Measurements from ENCODE around the gene TMEM218.
"Not testable (repeated sequence)": the region's sequence is repeated elsewhere in the genome, so short reads cannot be mapped to it uniquely, and the experiment has no call there.

TMEM218 gene

GRCh38 chr11:125090151-125090550 lies 21.3 kb downstream of the TMEM218 start:
- DNase-seq (ENCODE audit: low read depth) = not testable (repeated sequence)

DNA sequence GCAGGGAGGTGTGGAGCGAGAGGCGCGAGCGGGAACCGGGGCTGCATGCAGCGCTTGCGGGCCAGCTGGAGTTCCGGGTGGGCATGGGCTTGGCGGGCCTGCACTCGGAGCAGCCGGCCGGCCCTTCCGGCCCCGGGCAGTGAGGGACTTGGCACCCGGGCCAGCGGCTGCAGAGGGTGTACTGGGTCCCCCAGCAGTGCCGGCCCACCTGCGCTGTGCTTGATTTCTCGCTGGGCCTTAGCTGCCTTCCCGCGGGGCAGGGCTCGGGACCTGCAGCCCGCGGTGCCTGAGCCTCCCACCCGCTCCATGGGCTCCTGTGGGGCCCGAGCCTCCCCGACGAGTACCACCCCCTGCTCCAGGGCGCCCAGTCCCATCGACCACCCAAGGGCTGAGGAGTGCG lies 21.9 kb downstream of the TMEM218 start:
- DNase-seq (ENCODE audit: low read depth) = not testable (repeated sequence)

GRCh38 chr11:125088576-125089455 lies 22.6 kb downstream of the TMEM218 start:
- no peak for DNase-seq (ENCODE audit: low read depth)

DNA sequence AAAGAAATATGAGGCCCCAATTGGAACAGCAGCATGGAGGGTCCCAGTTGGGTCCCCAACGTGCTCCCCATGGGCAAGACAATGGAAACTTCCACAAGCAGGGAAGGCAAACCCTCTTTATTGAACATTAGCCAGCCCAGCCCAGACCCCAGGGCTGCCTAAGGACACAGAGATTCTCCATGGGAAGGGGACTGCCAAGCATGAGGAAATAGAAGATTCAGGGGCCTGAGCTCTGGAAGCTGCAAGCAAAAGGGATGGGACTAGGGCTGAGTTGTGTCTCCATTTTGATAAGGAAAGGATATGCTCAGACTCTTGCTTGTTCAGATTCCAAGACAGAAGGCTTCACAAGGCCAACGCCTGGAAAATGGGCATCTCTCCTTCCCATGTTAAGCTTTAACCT lies 23.3 kb downstream of the TMEM218 start:
- DNase-seq (ENCODE audit: low read depth) = no peak

- DNase-seq (ENCODE audit: low read depth) = no peak
These were observed 24.7 kb downstream of the TMEM218 start for GRCh38 chr11:125086633-125087296.

DNA sequence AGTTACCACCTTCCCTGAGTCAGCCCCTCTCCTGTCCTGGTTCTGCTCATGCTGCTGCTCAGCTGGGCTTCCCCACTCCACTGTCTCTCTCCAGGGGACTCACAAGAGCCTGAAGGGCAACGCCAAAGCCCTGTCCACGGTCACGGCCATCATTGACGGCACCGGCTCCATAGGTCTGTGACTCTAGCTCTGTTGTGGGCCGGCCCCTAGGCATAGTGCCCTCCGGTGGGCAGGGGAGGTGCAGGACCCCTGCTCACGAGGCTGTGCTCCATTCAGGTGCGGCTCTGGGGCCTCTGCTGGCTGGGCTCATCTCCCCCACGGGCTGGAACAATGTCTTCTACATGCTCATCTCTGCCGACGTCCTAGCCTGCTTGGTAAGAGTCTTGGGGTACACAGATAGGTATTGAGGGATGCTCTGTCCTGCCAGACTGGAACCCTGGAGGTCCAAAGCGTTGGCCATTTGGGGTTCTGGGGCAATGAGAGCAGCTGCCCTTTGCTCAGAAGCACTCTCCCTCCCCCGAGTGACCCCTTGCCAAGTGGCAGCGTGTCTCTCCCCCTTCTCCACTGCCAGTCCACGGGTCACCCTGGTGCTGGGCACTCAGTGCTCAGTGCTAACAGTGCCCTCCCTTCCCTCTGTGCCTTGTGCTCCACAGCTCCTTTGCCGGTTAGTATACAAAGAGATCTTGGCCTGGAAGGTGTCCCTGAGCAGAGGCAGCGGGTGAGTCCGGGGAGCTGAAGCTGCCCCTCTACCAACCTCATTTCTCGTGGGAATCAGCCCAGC lies 25.9 kb downstream of the TMEM218 start:
- DNase-seq (ENCODE audit: low read depth) = no peak

DNA sequence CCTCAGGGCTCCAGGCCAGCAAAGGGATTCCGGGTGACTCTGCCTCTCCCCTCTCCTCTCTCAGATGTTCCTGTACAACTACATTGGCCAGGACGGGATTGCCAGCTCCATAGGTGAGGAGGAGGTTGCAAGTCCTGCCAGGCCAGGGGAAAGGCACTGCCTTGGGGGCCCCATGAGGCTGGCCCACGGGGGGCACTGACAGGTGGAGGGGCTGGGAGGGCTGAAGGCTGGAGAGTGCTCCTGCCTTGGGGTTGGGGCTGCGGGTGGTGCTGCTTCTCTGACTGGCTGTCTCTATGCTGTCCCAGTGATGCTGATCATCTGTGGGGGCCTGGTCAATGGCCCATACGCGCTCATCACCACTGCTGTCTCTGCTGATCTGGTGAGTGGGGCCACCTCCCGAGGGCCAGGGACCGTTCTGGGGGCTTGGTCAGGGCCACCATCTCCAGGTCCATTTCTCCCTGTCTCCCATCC lies 26.6 kb downstream of the TMEM218 start:
- no peak for DNase-seq (ENCODE audit: low read depth)

DNA sequence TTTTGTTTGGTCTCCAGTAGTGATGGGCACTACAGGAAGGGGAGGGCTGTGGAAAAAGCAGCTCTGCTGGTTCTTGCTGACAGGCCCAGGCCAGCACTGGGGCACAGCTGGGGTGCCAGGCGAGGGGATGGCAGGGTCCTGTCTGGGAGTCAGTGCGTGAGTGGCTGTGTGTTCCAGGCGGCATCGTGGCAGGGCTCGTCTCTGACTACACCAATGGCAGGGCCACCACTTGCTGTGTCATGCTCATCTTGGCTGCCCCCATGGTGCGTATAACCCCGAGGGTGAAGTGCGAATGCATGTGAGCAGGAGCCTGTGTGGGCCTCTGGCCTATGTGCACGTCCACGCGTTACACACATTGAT lies 27.4 kb downstream of the TMEM218 start:
- no peak for DNase-seq (ENCODE audit: low read depth)

GRCh38 chr11:125083312-125084056 lies 27.9 kb downstream of the TMEM218 start:
- DNase-seq (ENCODE audit: low read depth) = no peak

- DNase-seq (ENCODE audit: low read depth) = peak; percentile 44
These were observed 28.7 kb downstream of the TMEM218 start for GRCh38 chr11:125082611-125083311.

DNA sequence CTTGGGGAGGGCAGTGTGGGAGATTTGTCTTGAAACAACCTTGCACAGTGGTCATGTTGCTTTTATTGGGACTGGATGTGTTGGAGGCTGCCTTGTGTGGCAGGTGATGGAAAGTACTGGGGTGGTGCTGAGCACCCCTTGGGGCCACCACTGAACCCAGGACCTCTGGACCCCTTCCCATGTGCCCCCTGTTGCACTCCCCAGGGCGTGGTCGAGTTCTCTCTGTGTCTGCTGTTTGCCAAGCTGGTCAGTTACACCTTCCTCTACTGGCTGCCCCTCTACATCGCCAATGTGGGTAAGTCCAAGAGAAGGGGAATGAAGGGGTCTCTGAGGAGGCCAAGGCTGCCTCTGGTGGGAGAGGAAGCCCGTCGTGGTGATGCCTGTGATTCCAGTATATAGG lies 29.4 kb downstream of the TMEM218 start:
- no peak for DNase-seq (ENCODE audit: low read depth)

DNA sequence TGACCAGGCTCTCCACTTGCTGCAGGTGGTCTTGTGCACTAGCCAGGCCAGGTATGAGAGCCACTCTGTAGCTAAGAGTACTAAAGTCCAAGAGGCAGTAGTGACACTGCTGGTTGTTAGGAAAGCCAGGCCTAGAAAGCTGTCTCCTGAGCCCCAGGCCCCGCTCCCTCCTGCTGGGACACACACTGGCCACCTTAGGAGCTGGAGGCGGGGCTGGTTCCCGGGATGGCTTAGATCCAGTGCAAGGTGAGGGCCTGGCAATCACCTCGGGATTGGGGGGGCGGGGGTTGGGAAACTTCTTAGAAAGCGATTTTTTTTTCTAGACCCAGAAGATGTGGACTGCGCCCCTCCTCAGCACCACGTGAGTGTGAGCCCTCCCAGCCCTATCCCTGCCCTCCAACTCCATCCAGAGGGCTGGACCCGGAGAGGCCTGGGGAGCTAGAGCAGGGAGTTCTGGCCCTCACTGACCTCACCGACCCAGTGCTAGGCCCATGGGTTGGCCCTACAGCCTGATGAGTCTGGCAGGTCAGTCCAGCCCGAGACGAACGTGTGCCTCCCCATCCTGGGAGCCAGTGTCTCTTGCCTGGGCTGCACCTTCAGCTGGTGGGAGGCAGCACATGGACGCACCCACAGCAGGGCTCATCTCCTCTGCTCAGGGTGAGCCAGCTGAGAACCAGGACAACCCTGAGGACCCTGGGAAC lies 30.2 kb downstream of the TMEM218 start:
- DNase-seq (ENCODE audit: low read depth) = no peak

- DNase-seq (ENCODE audit: low read depth) = no peak
These were observed 30.9 kb downstream of the TMEM218 start for GRCh38 chr11:125080531-125080911.

GRCh38 chr11:125079878-125080530 lies 31.4 kb downstream of the TMEM218 start:
- DNase-seq (ENCODE audit: low read depth) = no peak

- DNase-seq (ENCODE audit: low read depth) = no peak
These were observed 32.1 kb downstream of the TMEM218 start for GRCh38 chr11:125079151-125079877.

- no peak for DNase-seq (ENCODE audit: low read depth)
These were observed 32.8 kb downstream of the TMEM218 start for GRCh38 chr11:125078516-125079140.

DNA sequence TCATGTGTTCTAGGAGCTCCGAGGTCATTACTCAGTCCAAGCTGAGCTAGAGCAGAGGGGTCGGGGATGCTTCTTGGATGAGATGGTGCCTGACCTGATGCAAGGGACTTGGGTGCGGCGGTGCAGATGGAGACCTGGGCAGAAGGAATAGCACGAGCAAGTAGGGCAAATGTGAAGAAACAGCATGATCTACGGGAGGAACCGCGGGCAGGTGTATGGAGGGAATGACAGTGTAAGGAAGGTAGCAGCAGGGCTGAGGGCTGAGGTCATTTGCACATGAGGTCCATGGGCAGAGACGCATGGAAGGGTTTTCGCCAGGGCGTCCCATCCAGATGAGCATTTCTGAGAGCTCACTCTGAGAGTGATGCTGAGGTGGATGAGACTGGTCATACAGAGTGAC lies 33.4 kb downstream of the TMEM218 start:
- no peak for DNase-seq (ENCODE audit: low read depth)

DNA sequence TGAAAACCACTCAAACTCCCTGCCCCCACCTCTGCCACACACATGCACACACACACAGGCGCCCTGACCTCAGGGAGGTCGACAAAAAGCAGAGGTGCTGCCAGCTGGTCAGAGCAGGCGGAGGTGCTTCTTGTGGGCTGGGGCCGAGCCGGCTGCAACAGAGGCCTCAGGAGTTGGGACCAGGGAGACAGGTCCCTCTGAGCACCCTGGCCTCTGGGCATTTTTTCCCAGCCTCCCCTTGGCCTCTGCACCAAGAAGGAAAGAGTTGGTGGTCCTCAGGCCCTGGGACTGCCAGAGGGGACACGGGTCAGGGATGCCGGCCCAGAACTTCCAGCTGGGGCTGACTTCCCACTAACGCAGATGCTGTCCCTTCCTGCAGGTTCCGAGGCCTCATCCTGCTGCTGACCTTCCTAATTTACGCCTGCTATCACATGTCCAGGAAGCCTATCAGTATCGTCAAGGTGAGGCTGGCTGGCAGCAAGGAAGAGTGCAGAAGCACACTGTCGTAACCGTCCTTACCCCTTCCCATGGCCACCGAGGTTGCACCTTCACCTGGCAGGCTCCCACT lies 35.0 kb downstream of the TMEM218 start:
- DNase-seq (ENCODE audit: low read depth) = no peak

DNA sequence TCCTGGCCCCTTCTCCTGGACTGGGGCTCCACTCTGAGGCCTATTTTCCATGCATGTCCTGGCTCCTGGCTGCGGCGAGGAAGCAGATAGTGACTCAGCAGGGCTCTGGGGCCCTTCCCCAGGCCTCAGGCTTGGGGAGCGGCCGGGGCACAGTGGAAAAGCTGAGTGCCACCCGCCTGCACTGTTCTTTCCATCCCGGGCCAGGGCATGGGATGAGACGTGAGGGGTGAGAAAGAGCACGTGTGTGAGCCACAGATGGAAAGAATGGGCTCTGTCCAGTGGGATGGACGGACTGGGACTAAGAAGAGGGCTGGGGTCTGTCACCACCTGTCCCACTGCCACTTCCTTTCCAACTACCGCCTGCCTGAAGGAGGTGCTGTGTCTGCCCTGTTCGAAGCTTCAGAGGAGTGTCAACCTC lies 35.5 kb downstream of the TMEM218 start:
- DNase-seq (ENCODE audit: low read depth) = no peak

Data from GM04503 (cell line).